Lung (tissue), 12 donors: Measurements from ENCODE around the gene SPPL2C. TPM values are rescaled to one million over a fixed set of nuclear protein-coding genes. Genes with fewer than 3 reads are reported as not detected.

Experiments used
- ATAC-seq: fragments of 200-7000 bp; cut with Tn5 transposase; one replicate; pipeline ENCODE4 v1.9.1; 2020; ENCODE audit warnings: moderate number of reproducible peaks; ENCODE audit not compliant: insufficient read depth, low FRiP score
- DNase-seq, 3 donors: peaks; one replicate each; pipeline ENCODE4 v3.0.0-alpha.2; 2013 to 2017
- H3K27ac ChIP-seq, 2 donors: one replicate each; pipeline ENCODE4 v1.5.1; 2013; ENCODE audit warnings: mild to moderate bottlenecking in 2 of 2, moderate library complexity in 2 of 2, control low read depth in 1 of 2, inconsistent platforms in 1 of 2, low read depth in 1 of 2, low read length in 1 of 2
- H3K27me3 ChIP-seq, 3 donors: one replicate each; pipeline ENCODE4 v1.5.1; 2013; ENCODE audit warnings: low read length in 2 of 3; ENCODE audit not compliant: control insufficient read depth in 3 of 3, insufficient read depth in 3 of 3
- H3K36me3 ChIP-seq, 4 donors: one replicate each; pipeline ENCODE4 v1.5.1; 2013; ENCODE audit warnings: low read length in 4 of 4, mild to moderate bottlenecking in 1 of 4, moderate library complexity in 1 of 4; ENCODE audit not compliant: control insufficient read depth in 4 of 4, insufficient read depth in 4 of 4
- H3K4me1 ChIP-seq, 5 donors: one replicate each; pipeline ENCODE4 v1.5.1; 2013; ENCODE audit warnings: low read length in 5 of 5, mild to moderate bottlenecking in 2 of 5, moderate library complexity in 1 of 5; ENCODE audit not compliant: control insufficient read depth in 5 of 5, insufficient read depth in 5 of 5
- H3K4me3 ChIP-seq: one replicate; pipeline ENCODE4 v1.5.1; 2013; ENCODE audit warnings: mild to moderate bottlenecking, control low read depth, moderate library complexity
- H3K9ac ChIP-seq, 2 donors: one replicate each; pipeline ENCODE4 v1.5.1; 2013; ENCODE audit warnings: low read length in 2 of 2, control low read depth in 1 of 2; ENCODE audit not compliant: insufficient read depth in 1 of 2
- H3K9me3 ChIP-seq, 4 donors: one replicate each; pipeline ENCODE4 v1.5.1; 2013; ENCODE audit warnings: low read length in 3 of 4, mild to moderate bottlenecking in 1 of 4, moderate library complexity in 1 of 4; ENCODE audit not compliant: control insufficient read depth in 4 of 4, insufficient read depth in 3 of 4
- CTCF ChIP-seq: IDR thresholded peaks from 2 replicates; pipeline ENCODE4 v1.5.1; 2012; ENCODE audit warnings: mild to moderate bottlenecking; ENCODE audit errors: control extremely low read depth, extremely low read depth
- WGBS, 2 donors: extraction: QIAGEN DNeasy Blood & Tissue Kit; methylation state at CpG; one replicate each; pipeline ENCODE4 v1.1.7; 2013; 5-methylcytosine and 5-hydroxymethylcytosine counted together
- polyA plus RNA-seq, 2 donors: library from polyadenylated mRNA; stranded (reverse); fragments of 200-250 nt; gene quantifications; one replicate each; pipeline ENCODE4 v1.2.1, GENCODE V29; 2013
- total RNA-seq, 2 donors: library from RNA; depleted of rRNA in 1 of 2; stranded (reverse); fragments of >200 nt in 1 of 2; gene quantifications; one replicate each; pipeline ENCODE4 v1.2.1, GENCODE V29; 2014 to 2021
- donor health status: control.
- donor health status: control.
- donor health status: Bipolar disorder and iron deficiency.
- donor health status: healthy.
- donor health status: DM: yes; HTN: yes; CAD: no.

Gene SPPL2C
- total and polyA plus RNA-seq, 4 donors = not detected

DNA sequence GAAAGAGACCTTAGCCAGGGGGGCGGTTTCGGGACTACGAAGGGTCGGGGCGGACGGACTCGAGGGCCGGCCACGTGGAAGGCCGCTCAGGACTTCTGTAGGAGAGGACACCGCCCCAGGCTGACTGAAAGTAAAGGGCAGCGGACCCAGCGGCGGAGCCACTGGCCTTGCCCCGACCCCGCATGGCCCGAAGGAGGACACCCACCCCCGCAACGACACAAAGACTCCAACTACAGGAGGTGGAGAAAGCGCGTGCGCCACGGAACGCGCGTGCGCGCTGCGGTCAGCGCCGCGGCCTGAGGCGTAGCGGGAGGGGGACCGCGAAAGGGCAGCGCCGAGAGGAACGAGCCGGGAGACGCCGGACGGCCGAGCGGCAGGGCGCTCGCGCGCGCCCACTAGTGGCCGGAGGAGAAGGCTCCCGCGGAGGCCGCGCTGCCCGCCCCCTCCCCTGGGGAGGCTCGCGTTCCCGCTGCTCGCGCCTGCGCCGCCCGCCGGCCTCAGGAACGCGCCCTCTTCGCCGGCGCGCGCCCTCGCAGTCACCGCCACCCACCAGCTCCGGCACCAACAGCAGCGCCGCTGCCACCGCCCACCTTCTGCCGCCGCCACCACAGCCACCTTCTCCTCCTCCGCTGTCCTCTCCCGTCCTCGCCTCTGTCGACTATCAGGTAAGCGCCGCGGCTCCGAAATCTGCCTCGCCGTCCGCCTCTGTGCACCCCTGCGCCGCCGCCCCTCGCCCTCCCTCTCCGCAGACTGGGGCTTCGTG is 49.5 kb downstream of the SPPL2C start, which contains the start of gene MAPT:
Gene MAPT (plus strand): TSS at position 533 of the 763 bp plus-strand sequence. CDS start 67,784 bp downstream, outside the sequence.
- H3K36me3 ChIP-seq = no peaks in the 10 kb centered on the region
- H3K27me3 ChIP-seq = peaks cover 15 to 54% (median 32%) of the 10 kb centered on the region in 3 donors
- H3K9me3 ChIP-seq = no peaks in the 10 kb centered on the region
- TF ChIP-seq CTCF = peak; percentile 76
- H3K4me3 ChIP-seq = peak within 1 kb of the TSS; percentile 70
- peaks cover 0 to 15% (median 6%) of the 10 kb centered on the region in 5 donors for H3K4me1 ChIP-seq
- peak; percentile 97 for ATAC-seq
- peak within 1 kb of the TSS in 1 of 2 donors; percentile 49 for H3K9ac ChIP-seq
- 2 to 3% methylated on average over 47 to 97 of the region's 97 CpGs for WGBS, 2 donors
- peak within 1 kb of the TSS; percentile 21 to 43 for H3K27ac ChIP-seq
- peak; percentile 92 to 98 (median 94) for DNase-seq

DNA sequence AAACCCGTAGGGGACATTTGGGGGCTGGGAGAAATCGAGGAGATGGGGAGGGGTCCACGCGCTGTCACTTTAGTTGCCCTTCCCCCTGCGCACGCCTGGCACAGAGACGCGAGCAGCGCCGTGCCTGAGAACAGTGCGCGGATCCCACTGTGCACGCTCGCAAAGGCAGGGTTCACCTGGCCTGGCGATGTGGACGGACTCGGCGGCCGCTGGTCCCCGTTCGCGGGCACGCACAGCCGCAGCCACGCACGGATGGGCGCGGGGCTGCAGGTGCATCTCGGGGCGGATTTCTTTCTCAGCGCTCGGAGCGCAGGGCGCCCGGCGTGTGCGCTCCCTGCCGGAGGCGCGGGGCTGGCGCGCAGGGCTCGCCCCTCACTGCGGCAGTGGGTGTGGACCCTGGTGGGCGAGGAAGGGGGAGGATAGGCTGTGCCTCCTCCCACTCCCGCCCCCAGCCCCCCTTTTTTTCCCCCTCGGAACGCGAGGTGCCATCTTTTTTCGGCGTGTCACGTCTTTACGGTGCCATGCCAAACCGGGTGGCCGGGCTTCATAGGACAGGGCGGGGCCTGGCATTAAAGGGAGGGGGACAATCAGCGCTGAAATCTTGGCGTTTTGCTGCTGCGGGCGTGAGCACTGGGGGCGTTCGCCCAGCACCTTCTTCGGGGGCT is 50.8 kb downstream of the SPPL2C start:
- H3K4me1 ChIP-seq = peaks cover 0 to 15% (median 6%) of the 10 kb centered on the region in 5 donors
- H3K9me3 ChIP-seq = no peaks in the 10 kb centered on the region
- no peak overlapping the region for H3K27ac ChIP-seq
- peak overlapping the region; percentile 15 for H3K4me3 ChIP-seq
- TF ChIP-seq CTCF = no peak
- no peak overlapping the region for H3K9ac ChIP-seq
- ATAC-seq = no peak
- peaks cover 15 to 66% (median 34%) of the 10 kb centered on the region in 3 donors for H3K27me3 ChIP-seq
- WGBS, 2 donors = 1% methylated on average over 55 to 63 of the region's 63 CpGs
- H3K36me3 ChIP-seq = no peaks in the 10 kb centered on the region
- peak; percentile 9 to 19 (median 16) for DNase-seq

GRCh38 chr17:45895969-45896785 is 51.5 kb downstream of the SPPL2C start:
- WGBS, 2 donors = 6 to 7% methylated on average over 54 to 55 of the region's 55 CpGs
- H3K36me3 ChIP-seq = no peaks in the 10 kb centered on the region
- no peak for TF ChIP-seq CTCF
- peaks cover 0 to 15% (median 6%) of the 10 kb centered on the region in 5 donors for H3K4me1 ChIP-seq
- ATAC-seq = no peak
- peaks cover 15 to 72% (median 37%) of the 10 kb centered on the region in 3 donors for H3K27me3 ChIP-seq
- no peak overlapping the region for H3K4me3 ChIP-seq
- no peak overlapping the region for H3K27ac ChIP-seq
- DNase-seq = no peak
- H3K9me3 ChIP-seq = no peaks in the 10 kb centered on the region
- no peak overlapping the region for H3K9ac ChIP-seq

Other genes with a start within 250 kb of the SPPL2C start
- gene CRHR1, start 60.6 kb upstream of the SPPL2C start, total RNA-seq = not detected
- gene CRHR1, start 60.6 kb upstream of the SPPL2C start, polyA plus RNA-seq = not detected
- gene MAPT, start 49.7 kb downstream of the SPPL2C start, total RNA-seq = 1 to 10 TPM; 2.9 to 3.8 TPM
- gene MAPT, start 49.7 kb downstream of the SPPL2C start, polyA plus RNA-seq = under 1 TPM; 0.27 to 0.65 TPM
- gene STH, start 154.4 kb downstream of the SPPL2C start, total RNA-seq = not detected
- not detected for gene STH, start 154.4 kb downstream of the SPPL2C start, polyA plus RNA-seq